HG03280 (cell line): ENCODE measurements around the gene HIP1.
"Not testable (repeated sequence)": the region's sequence is repeated elsewhere in the genome, so short reads cannot be mapped to it uniquely, and the experiment has no call there.

Experiments used
- ATAC-seq: cut with Tn5 transposase; IDR thresholded peaks from one replicate; pipeline ENCODE4 v1.9.1; 2021; ENCODE audit warnings: mild to moderate bottlenecking, moderate library complexity; ENCODE audit not compliant: unreplicated experiment

Gene HIP1

DNA sequence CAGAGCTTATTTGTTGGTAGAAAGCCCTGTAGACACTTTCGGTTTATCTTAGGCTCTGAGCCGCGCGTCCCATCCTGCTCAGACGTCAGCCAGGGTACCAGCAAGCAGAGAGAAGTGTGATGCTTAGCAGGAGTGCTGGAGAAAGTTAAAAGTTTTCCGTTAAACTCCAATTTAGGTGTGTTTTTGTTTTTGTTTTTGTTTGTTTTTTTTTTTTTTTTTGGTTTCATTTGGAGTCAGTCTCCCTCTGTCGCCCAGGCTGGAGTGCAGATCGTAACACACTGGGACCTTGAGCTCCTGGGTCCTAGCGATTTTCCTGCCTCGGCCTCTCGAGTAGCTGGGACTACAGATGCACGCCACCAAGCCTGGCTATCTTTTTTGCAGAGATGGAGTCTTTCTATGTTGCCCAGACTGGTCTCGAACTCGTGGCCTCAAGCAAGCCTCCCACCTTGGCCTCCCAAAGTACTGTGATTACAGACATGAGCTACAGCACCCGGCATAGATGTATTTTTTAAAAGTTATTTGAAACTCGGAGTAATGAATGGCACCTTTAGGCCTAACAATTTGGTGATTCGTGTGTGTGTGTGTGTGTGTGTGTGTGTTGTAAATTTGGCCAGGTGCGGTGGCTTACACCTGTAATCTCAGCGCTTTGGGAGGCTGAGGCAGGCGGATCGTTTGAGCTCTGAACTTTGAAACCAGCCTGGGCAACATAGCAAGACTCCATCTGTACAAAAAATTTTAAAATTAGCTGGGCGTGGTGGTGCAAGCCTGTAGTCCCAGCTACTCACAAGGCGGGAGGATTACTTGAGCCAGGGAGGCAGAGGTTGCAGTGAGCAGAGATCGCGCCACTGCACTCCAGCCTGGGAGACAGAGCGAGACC lies 1.3 kb upstream of the HIP1 start:
- ATAC-seq = no peak

DNA sequence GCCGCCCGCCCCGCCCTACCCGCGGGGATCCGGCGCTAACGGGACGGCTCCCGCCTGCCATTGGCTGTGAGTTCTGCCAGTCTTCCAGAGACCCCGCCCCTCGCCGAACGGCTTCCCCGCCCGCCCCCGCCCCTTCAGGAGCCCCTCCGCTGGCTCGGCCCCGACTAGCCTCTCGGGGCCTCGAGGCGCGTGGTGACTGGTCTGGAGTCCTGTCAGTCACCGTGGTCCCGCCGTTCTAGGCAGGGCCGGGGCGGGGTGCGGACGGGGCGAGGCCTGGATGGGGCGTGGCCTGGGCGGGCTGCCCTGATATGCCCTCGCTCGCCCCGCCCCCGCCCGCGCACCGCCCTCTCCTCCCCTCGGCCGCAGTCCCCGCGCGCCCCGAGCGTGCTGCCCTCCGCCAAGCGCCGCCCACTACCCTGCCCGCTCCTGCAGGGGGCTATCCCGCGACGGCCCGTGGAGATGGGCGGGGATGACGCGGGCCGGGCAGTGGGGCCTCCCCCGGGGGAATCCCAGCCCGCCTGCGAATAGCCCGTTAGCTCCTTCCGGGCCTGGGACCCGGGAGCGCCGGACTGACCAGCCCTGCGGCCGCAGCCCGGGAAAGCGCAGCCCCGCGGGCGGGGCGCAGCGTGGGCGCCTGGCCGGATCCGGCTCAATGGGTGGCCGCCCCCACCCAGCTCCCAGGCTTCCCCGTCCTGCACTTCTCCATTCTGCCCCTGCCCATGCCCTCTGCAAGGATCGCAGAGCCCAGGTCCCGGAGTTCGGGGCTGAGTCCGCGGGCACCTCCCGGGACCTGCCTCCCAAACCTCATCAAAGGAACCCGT lies 444 bp upstream of the HIP1 start:
- ATAC-seq = peak; percentile 94

DNA sequence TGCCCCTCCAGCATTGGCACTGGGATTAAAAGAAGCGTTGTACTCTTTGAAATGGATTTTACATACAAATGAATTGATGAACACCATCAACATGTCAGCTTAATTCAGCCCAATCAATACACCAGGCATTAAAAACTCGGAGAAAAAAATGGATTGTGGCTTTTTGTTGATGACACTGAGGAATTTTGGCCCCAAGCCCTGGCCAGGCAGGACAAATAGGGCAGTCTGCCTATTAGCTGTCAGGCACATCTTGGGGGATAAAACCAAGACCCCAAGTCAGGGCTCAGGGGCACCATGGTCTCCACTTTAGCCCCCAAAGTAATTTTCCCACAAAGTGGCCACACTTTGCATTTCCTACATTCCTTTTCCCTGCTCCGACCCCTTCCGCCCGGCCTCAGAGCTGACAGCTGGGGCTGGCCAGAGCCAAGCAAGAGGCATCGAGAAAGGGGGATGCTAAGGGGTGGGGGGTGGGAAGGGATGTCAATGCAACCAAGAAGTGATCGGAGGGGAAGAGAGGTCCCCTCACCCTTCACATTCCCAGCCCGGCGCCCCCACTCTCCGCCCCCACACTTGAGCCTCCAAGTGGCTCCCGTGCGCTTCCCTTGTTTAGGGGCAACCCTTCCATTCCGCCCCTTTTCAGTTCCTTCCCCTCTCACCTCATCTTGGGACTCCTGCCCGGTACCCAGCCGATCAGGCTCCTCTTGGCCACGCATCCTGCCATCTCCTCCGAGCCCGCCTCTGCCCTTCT lies 711 bp downstream of the HIP1 start:
- no peak for ATAC-seq

DNA sequence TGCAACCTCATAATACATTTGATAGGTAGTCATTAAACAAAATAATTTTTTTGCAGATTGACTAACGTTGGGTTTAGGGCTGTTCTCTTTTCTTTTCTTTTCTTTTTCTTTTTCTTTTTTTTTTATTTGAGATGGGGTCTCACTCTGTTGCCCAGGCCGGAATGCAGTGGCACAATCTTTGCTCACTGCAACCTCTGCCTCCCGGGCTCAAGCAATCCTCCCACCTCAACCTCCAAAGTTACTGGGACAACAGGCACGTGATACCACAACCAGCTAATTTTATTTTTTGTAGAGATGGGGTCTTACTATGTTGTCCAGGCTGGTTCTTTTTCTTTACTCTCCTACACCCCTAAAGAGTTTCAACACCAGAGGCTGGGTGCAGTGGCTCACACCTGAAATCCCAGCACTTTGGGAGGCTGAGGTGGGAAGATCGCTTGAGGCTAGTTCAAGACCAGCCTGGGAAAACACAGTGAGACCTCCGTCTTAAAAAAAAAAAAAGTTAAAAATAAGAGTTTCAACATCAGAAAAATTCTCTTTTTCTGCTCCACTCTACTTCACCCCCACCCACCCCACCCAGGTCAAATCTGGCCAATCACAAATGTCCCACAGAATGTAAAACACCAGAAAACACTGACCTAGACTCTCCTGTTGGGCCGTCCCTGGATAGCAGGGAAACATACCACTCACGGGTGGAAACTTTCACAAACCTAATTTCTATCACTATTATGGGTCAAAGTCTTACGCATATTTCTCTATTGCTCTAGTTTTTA lies 3.0 kb downstream of the HIP1 start:
- ATAC-seq = no peak

DNA sequence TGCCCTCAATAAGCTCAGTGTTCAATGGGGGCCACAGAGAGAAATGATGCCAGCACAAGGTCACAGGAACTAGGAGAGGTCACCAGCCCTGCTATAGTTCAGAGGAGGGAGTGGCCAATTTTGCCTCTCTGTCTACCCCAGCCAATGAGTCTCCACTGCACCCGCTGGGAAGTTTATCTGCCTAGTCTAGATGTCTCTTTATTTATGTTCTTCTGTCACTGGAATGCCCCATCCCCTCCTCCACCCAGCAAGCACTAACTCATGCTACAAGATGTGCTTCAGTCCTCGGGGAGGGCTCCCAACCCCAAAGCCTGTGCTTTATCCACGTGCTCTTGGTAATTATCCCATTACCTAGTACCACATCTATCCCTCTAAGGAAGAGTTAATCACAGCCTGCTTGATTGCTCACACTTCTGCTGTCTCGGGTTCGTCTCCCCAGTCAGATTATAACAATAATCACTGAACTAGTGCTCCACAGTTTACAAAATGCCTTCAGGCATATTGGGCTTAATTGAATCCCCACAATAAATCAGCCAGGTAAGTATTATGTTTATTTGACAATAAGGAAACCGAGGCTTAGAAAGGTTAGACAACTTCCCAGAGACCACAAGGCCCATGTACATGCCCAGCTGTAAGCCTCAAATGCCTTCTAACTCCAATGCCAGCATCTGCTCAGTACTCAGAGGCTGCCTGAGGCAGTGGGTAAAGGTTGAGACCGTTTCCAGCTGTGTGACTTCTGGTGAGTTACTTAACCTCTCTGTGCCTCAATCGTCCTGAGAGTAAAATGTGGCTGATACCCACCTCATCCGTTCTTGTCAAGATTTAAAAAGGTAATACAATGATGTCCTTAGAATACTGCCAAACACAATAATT lies 3.9 kb downstream of the HIP1 start:
- ATAC-seq = no peak

DNA sequence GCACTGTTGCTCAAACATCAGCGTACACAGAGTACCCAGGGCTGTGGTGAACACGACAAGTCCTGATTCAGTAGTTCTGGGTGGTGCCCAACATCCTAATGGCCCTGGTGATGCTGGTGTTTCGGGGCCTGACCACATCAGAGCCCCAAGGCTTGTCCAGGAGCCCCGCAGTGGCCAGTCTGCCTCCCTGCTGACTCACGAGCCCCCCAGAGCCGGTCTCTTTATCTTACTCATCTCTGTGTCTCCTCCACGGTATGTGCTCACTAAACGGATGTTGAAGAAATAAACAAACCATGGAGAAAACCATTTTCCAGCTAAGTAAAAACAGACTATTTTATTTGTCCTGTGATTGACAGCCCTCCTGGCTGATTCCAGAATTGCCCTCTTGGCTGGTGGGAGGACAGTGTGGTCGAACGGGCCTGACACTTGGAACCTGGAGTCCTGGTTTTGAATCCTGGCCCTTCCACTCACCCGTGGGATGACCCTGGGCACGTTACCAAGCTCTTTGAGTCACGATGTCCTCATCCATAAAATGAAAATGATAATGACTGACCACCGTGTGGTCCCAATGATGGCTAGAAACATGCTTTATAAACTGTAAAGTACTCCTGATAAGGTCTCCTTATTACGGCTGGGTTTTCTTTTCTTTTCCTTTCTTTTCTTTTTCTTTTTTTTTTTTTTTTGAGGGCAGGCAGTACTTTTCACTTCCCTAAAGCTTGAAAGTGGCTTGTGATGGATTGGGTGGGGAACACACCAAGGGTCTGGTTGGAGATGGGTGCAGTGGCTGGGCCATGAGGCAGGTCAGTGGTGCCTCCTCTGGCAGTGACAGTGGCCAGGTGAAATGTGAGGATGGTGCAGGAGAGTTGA lies 5.7 kb downstream of the HIP1 start:
- no peak for ATAC-seq

DNA sequence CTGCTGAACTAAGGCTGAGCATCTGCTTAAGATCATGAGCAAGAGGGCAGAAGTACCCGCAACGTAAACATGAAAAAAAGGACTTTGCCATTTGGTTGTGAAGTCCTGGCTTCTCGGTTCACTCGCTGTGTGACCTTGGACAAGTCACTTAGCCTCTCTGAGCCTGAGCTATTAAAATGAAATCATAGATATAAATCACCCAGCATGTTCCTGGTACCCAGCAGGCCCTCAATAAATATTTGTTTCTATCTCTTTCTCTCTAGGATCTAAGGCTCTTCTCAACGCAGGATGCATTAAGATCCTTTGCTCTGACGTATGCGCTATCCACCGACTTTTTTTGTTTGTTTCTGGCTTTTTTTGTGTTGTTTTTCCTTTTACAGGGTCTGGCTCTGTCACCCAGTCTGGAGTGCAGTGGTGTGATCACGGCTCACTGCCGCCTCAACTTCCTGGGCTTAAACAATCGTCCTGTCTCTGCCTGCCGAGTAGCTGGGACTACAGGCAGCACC lies 6.7 kb downstream of the HIP1 start:
- ATAC-seq = no peak

DNA sequence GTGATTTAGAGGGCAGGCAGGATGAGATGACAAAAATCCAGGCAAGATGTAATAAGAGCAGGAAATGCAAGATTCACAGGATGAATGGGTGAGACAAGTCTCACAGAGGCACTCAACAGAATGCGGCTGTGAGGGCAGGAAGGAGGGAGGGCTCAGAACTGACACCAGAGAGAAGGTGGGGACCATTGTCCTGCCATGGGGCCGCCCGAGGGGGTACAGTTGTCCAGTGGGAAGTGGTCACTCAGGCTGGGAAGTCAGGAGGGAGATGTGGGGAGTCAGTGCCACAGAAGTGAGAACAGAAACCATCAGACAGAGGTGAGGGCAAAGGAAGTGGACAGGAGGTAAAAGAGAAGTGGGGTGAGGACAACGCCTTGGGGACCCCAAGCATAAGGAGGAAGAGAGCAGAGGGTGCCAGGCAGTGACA lies 8.9 kb downstream of the HIP1 start:
- ATAC-seq = no peak

DNA sequence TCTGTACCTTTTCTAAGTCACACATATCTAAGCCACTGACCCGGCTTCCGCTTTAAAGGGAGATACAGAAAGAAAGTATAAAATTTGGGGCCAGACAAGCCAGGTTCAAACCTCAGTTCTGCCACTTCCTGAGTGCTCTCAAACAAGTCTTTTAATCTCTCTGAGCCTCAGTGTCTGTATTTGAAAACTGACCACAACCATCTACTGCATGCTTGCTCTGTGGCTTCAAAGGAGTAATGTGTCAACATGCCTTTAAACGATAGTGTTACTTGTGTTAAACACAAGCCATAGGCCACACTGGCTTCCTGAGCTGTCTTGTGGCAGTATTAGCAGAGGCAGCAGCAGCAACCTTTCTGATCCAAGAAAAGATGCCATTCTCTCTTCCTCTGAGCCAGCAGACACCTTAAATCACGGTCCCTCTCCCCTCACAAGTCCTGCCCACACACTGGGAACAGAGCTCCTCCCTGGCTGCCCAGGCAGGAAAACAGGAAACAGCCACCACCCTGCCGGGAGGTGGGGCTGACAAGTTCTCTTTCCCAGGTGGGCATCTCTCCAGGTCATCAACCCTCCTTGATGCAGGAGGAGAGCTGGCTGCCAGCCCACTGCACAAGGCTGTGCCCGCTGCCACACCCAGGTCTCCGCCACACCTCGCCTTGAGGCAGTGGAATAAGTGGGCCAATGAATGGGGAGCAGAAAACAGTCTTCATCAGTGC lies 10.7 kb downstream of the HIP1 start:
- no peak for ATAC-seq

DNA sequence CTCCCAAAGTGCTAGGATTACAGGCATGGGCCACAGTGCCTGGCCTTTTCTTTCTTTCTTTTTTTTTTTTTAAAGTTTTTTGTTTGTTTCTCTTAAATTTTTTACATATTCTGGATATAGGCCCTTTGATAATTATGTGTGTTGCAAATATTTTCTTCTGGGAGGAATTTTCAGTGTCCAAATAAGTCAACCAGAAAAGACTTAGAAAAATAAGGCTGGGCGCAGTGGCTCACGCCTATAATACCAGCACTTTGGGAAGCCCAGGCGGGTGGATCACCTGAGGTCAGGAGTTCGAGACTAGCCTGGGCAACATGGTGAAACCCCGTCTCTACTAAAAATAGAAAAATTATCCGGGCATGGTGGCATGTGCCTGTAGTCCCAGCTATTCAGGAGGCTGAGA lies 11.4 kb downstream of the HIP1 start:
- ATAC-seq = not testable (repeated sequence)

DNA sequence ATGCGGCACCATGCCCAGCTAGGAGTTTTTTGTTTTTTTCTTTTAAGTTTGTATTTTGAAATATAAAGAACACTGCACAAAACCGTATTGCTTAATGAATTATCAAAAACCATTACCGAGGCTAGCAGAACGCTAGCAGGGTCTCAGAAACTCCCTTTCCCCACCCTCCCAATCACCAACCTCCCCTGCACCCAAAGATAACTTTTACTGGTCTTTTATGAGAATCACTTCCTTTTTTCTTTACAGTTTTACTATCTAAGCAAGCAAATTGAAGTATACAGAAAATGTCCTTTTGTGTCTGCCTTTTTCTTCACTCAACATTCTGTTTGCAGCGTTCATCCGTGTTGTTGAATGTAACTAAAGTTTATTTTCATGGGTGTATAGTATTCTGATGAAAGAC lies 13.4 kb downstream of the HIP1 start:
- no peak for ATAC-seq

DNA sequence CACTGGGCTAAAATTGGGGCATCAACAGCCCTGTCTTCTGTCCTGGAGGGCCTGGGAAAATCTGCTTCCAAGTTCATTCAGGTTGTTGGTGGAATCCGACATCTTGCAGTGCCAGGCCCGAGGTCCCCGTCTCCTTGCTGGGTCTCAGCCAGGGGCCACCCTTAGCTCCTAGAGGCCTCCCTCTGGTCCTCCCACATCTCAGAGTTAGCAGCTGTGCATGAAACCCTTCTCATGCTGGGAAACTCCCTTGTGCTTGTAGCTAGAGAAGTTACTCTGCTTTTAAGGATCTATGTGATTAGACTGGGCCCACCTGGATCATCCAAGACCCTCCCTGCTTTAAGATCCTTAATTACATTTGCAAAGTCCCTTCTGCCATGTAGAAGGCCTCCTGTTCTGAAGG lies 15.3 kb downstream of the HIP1 start:
- ATAC-seq = no peak

DNA sequence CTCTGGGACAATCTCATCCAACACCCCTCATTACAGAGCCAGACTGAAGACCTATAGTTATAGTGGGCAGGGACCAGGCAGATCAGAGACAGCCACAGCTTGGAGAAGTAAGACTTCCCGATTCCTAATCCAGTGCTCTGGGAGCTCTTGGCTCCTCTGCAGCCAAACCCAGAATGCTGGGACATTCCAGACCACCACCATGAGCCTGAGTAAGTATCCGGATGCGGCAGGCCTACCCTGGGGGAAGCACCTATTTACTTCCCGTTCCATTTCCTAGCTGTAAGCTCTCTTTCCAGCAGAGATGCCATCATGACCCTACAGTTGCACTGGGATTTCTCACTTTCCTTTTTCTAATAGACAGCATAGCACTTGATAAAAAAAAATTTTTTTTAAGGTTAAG lies 16.4 kb downstream of the HIP1 start:
- ATAC-seq = no peak

DNA sequence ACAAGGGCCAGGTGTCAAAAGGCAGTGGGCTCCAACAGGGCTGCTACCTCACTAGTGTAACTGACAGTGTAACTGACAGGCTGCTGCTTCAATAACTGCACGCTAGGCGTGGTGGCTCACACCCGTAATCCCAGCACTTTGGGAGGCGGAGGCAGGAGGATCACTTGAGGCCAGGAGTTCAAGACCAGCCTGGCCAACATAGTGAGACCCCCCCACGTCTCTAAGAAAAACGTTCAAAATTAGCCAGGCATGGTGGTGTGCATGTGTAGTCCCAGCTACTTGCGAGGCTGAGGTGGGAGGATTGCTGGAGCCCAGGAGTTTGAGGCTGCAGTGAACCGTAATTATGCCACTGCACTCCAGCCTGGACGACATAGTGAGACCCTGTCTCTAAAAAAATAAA lies 16.8 kb downstream of the HIP1 start:
- ATAC-seq = not testable (repeated sequence)

DNA sequence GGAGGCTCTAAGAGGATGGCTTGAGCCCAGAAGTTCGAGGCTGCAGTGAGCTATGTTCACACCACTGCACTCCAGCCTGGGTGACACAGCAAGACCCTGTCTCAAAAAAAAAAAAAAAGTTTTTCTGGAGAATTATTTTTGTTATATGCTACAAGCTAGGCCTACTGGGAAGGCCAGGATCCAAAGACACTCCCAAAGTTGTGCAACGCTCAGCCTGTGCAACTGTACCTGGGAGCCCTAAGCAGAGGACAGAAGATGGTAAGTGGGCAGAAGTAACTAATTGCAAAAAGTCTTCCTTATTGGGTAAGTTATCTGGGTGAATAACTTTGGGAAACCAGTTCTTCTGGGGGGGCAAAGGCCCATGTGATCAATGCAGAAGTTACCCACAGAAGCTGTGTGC lies 17.3 kb downstream of the HIP1 start:
- ATAC-seq = no peak

DNA sequence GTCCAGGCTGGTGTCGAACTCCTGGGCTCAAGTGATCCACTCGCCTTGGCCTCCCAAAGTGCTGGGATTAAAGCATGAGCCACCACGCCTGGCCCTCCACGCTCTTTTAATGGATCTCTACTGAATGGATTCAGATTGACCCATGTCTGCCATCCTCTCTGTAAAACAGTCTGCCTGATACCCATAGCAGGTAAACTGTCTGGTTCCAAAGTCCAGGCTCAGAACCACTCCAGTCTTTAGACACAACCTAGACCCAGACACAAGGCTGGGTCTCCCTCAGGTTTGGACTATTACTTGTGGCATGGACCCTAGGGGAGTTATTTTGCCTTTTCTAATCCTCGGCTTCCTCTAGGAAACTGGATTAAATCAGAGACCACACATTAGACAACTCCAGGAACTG lies 19.1 kb downstream of the HIP1 start:
- no peak for ATAC-seq

DNA sequence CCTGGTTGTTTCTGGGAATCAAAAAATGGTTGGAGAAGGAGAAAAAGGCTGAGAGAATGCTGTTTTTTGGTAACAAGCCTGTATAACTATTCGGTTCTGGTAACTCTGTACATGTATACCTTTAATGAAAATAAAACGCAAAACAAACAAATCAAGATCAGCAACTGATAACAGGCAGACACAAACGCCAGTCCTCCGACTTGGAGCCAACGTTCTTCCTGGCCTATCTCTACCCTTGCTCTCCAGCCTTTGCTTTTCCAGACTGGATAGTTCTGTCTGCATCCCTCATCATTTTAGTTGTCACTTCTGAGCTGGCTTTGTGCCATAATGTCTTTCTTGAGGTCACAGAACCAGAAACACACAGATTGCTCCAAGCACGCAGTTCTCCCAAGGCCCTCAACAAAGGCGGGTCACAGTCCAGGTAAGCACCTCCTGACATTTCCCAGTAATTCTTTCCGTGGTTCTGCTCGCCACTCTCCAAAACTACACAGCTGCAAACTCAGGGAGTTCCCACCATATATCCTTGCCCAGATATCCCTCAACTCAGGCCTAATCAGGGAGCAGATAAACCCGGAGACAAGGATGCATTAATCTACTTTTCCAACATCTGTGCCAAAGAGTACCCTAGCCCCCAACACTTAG lies 20.2 kb downstream of the HIP1 start:
- no peak for ATAC-seq
